HEK293 (cell line): Measurements from ENCODE around the gene NR2C2.

Experiments used
- CTCF ChIA-PET: fragments of 350-600 bp; formaldehyde crosslinking; extraction: SDS; loops from one replicate; lab custom pipeline; 2021; ENCODE audit warnings: antibody characterized with exemption; lab: Yijun Ruan, JAX
- POLR2A ChIA-PET: fragments of 300-600 bp; formaldehyde crosslinking; extraction: SDS; loops from one replicate; lab custom pipeline; 2020; ENCODE audit warnings: antibody characterized with exemption, inconsistent platforms; lab: Yijun Ruan, JAX
- H3K27ac ChIP-seq: fragments of 200-500 bp; sonication (Bioruptor generic); 2 replicates; pipeline ENCODE4 v1.5.1; 2014; ENCODE audit warnings: low read depth, low read length, control low read depth, inconsistent platforms; ENCODE audit errors: extremely low read depth
- H3K36me3 ChIP-seq, 2 experiments: fragments of 200-500 bp in 1 of 2; sonication (Bioruptor generic) in 1 of 2; 1 replicate in 1 of 2; 2 replicates in 1 of 2; pipeline ENCODE4 v1.5.1; 2014 to 2017; ENCODE audit warnings: inconsistent platforms in 2 of 2, low read length in 2 of 2; ENCODE audit not compliant: control insufficient read depth in 2 of 2, insufficient read depth in 1 of 2
- H3K4me1 ChIP-seq: fragments of 200-500 bp; sonication (Bioruptor generic); 2 replicates; pipeline ENCODE4 v1.5.1; 2014; ENCODE audit warnings: mild to moderate bottlenecking, low read length, inconsistent platforms; ENCODE audit not compliant: control insufficient read depth, insufficient read depth
- H3K4me3 ChIP-seq: 2 replicates; pipeline ENCODE4 v1.5.1; 2011; ENCODE audit warnings: low read depth, mild to moderate bottlenecking, control low read depth, low read length, moderate library complexity
- H3K9me3 ChIP-seq: fragments of 200-500 bp; sonication (Bioruptor generic); 2 replicates; pipeline ENCODE4 v1.5.1; 2014; ENCODE audit warnings: low read depth, low read length, inconsistent platforms; ENCODE audit not compliant: control insufficient read depth, insufficient read depth
- KLF16 ChIP-seq: fragments of 450-650 bp; formaldehyde crosslinking; IDR thresholded peaks from 2 replicates; pipeline ENCODE4 v1.5.1; 2017; ENCODE audit warnings: missing biosample characterization, missing genetic modification characterization
- KLF9 ChIP-seq: fragments of 450-650 bp; formaldehyde crosslinking; IDR thresholded peaks from 2 replicates; pipeline ENCODE4 v1.5.1; 2016; ENCODE audit warnings: missing biosample characterization, missing genetic modification characterization, low read depth
- OVOL3 ChIP-seq: fragments of 450-650 bp; formaldehyde crosslinking; IDR thresholded peaks from 2 replicates; pipeline ENCODE4 v1.5.1; 2016; ENCODE audit warnings: missing biosample characterization, missing genetic modification characterization
- PRDM2 ChIP-seq: fragments of 450-650 bp; formaldehyde crosslinking; IDR thresholded peaks from 2 replicates; pipeline ENCODE4 v1.5.1; 2016; ENCODE audit warnings: missing biosample characterization, missing genetic modification characterization, borderline replicate concordance
- ZNF114 ChIP-seq: fragments of 450-650 bp; formaldehyde crosslinking; IDR thresholded peaks from 2 replicates; pipeline ENCODE4 v1.5.0; 2017; ENCODE audit warnings: missing biosample characterization, missing genetic modification characterization
- ZNF23 ChIP-seq: fragments of 450-650 bp; formaldehyde crosslinking; IDR thresholded peaks from 2 replicates; pipeline ENCODE4 v1.5.1; 2016; ENCODE audit warnings: missing biosample characterization, missing genetic modification characterization, borderline replicate concordance
- ZNF362 ChIP-seq: fragments of 450-650 bp; formaldehyde crosslinking; IDR thresholded peaks from 2 replicates; pipeline ENCODE4 v1.5.1; 2016; ENCODE audit warnings: missing biosample characterization, missing genetic modification characterization
- ZNF513 ChIP-seq: fragments of 450-650 bp; IDR thresholded peaks from 2 replicates; pipeline ENCODE4 v1.5.1; 2018; ENCODE audit warnings: missing biosample characterization, missing genetic modification characterization
- ZNF521 ChIP-seq: fragments of 450-650 bp; formaldehyde crosslinking; IDR thresholded peaks from 2 replicates; pipeline ENCODE4 v1.5.1; 2017; ENCODE audit warnings: missing biosample characterization, mild to moderate bottlenecking, missing genetic modification characterization
- ZNF664 ChIP-seq: fragments of 450-650 bp; formaldehyde crosslinking; IDR thresholded peaks from 2 replicates; pipeline ENCODE4 v1.5.1; 2016; ENCODE audit warnings: missing biosample characterization, missing genetic modification characterization
- ZNF777 ChIP-seq: fragments of 450-650 bp; formaldehyde crosslinking; IDR thresholded peaks from 2 replicates; pipeline ENCODE4 v1.5.1; 2017; ENCODE audit warnings: missing biosample characterization, missing genetic modification characterization, borderline replicate concordance
- TF ChIP-seq, protein P1 (sequence below): IDR thresholded peaks from 2 replicates; pipeline ENCODE4 v1.6.1; 2011; ENCODE audit warnings: mild to moderate bottlenecking, low read depth, low read length, borderline replicate concordance
- TF ChIP-seq, protein P2 (sequence below): fragments of 450-650 bp; formaldehyde crosslinking; IDR thresholded peaks from 2 replicates; pipeline ENCODE4 v1.5.0; 2017; ENCODE audit warnings: missing biosample characterization, missing genetic modification characterization, borderline replicate concordance

Gene NR2C2

DNA sequence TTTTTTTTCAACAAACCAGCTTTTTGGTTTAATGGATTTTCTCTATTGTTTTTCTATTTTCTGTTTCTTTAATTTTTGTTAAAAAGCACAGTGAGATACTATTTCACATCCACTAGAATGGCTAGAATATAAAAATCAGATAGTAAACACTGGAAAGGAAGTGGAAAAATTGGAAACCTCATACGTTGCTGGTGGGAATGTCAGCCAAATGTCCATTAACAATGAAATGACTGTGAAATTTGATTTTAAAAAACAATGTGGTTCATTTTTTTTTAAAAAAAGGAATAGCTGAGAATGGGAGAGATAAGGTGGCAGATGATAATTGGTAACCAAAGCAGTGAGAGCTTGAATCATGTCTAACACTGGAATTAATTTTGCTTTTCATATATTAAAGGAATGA, 19.9 kb downstream of the NR2C2 start (continued):
- TF ChIP-seq, protein P1, sequence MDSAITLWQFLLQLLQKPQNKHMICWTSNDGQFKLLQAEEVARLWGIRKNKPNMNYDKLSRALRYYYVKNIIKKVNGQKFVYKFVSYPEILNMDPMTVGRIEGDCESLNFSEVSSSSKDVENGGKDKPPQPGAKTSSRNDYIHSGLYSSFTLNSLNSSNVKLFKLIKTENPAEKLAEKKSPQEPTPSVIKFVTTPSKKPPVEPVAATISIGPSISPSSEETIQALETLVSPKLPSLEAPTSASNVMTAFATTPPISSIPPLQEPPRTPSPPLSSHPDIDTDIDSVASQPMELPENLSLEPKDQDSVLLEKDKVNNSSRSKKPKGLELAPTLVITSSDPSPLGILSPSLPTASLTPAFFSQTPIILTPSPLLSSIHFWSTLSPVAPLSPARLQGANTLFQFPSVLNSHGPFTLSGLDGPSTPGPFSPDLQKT = no peak
- TF ChIP-seq ZNF777 = no peak
- TF ChIP-seq ZNF513 (tag by site-specific recombination) = no peak
- no peak for TF ChIP-seq OVOL3 (tag by site-specific recombination)
- no peak for TF ChIP-seq ZNF521 (tag by site-specific recombination)
- TF ChIP-seq KLF16 (tag by site-specific recombination) = no peak
- TF ChIP-seq, protein P2, sequence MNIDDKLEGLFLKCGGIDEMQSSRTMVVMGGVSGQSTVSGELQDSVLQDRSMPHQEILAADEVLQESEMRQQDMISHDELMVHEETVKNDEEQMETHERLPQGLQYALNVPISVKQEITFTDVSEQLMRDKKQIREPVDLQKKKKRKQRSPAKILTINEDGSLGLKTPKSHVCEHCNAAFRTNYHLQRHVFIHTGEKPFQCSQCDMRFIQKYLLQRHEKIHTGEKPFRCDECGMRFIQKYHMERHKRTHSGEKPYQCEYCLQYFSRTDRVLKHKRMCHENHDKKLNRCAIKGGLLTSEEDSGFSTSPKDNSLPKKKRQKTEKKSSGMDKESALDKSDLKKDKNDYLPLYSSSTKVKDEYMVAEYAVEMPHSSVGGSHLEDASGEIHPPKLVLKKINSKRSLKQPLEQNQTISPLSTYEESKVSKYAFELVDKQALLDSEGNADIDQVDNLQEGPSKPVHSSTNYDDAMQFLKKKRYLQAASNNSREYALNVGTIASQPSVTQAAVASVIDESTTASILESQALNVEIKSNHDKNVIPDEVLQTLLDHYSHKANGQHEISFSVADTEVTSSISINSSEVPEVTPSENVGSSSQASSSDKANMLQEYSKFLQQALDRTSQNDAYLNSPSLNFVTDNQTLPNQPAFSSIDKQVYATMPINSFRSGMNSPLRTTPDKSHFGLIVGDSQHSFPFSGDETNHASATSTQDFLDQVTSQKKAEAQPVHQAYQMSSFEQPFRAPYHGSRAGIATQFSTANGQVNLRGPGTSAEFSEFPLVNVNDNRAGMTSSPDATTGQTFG (tag by site-specific recombination) = no peak

DNA sequence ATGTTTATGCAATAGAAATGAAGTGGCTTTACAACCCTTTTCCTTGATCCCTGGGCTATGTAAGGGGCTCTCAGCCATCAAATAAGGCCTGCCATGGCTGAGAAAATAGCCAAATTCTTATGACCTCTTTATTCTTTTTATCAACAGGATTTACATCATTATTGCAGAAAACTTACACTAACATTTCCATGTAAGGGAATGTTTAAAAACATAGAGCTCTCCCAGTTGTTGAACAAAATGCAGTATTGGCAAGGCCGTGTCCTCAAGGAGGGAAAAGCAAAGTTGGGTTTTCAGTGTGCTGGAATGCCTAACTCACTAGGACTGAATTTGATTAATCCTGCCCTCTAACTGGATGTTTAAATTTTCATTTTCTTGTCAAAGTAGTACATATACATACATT, 22.3 kb downstream of the NR2C2 start:
- ChIA-PET POLR2A (no interaction called here), CTCF (no interaction called here)
- Histone ChIP-seq H3K36me3 (peaks cover 29 to 47% of the 10 kb centered on the region in 2 experiments), H3K4me1 (no peaks in the 10 kb centered on the region), H3K9me3 (no peaks in the 10 kb centered on the region), H3K4me3 (no peak overlapping the region), H3K27ac (no peak overlapping the region)
- TF ChIP-seq KLF9 (tag by site-specific recombination) = no peak
- TF ChIP-seq ZNF664 (tag by site-specific recombination) = peak; percentile 48; the same call in 1 of the 2 replicates
- TF ChIP-seq ZNF114 (tag by site-specific recombination) = no peak
- TF ChIP-seq PRDM2 = no peak

GRCh38 chr3:14976317-14976716, 28.9 kb downstream of the NR2C2 start:
- TF ChIP-seq ZNF362 (tag by site-specific recombination) (0 out of 2 replicates have a peak, but pooled peaks have one; percentile 32), ZNF23 (tag by site-specific recombination) (no peak)
- no peak overlapping the region for H3K27ac ChIP-seq
- peaks cover 24 to 35% of the 10 kb centered on the region in 2 experiments for H3K36me3 ChIP-seq
- CTCF ChIA-PET = interaction anchor here (0.6 kb wide), 1 partner anchor 235 kb away, joined by 4 read pairs; no protein-coding TSS in a partner anchor
- H3K9me3 ChIP-seq = no peaks in the 10 kb centered on the region
- POLR2A ChIA-PET = no interaction called here
- no peaks in the 10 kb centered on the region for H3K4me1 ChIP-seq
- no peak overlapping the region for H3K4me3 ChIP-seq
